ENCODE measurements around the gene HDGF. TPM values are rescaled to one million over a fixed set of nuclear protein-coding genes. Genes with fewer than 3 reads are reported as not detected.

HDGF gene
- total RNA-seq, 1 experiment from 2014 or later: 191 TPM

- H3K9ac ChIP-seq (ENCODE audit: low read length): peak overlapping the region; percentile 70
- H3K9me3 ChIP-seq (ENCODE audit: low read length): no peaks in the 10 kb centered on the region
- H3K27me3 ChIP-seq (ENCODE audit: low read length): no peaks in the 10 kb centered on the region
- no peaks in the 10 kb centered on the region for H3K9me2 ChIP-seq (replicated peaks; ENCODE audit: insufficient read depth, low read length)
- peak overlapping the region; percentile 71 for H3K4me3 ChIP-seq (ENCODE audit: low read length)
- DNase-seq: peak; percentile 60
- peak overlapping the region; percentile 98 for H3K4me2 ChIP-seq (ENCODE audit: low read depth, low read length, poor library complexity, severe bottlenecking)
- H3K27ac ChIP-seq (ENCODE audit: low read length): no peak overlapping the region
- H2AFZ ChIP-seq (ENCODE audit: low read length): peak overlapping the region; percentile 75; the same call in 1 of the 2 replicates
- peaks cover 17% of the 10 kb centered on the region for H3K4me1 ChIP-seq (ENCODE audit: low read length)
- H3K79me2 ChIP-seq (ENCODE audit: low read length): no peaks in the 10 kb centered on the region
- 0 out of 2 replicates have a peak, but pooled peaks cover 5% of the 10 kb centered on the region for H4K20me1 ChIP-seq (ENCODE audit: insufficient read depth, low read depth, low read length)
- no peaks in the 10 kb centered on the region for H3K36me3 ChIP-seq (ENCODE audit: insufficient read depth, low read length)
Measured at GRCh38 chr1:156706657-156707416, 44.6 kb downstream of the HDGF start.

GRCh38 chr1:156705918-156706656 lies 45.4 kb downstream of the HDGF start:
- Histone ChIP-seq H3K27me3 (ENCODE audit: low read length) (no peaks in the 10 kb centered on the region), H3K9me2 (replicated peaks; ENCODE audit: insufficient read depth, low read length) (no peaks in the 10 kb centered on the region), H3K4me1 (ENCODE audit: low read length) (peaks cover 17% of the 10 kb centered on the region), H3K4me2 (ENCODE audit: low read depth, low read length, poor library complexity, severe bottlenecking) (peak overlapping the region; percentile 98), H2AFZ (ENCODE audit: low read length) (peak overlapping the region; percentile 75; the same call in 1 of the 2 replicates), H4K20me1 (ENCODE audit: insufficient read depth, low read depth, low read length) (0 out of 2 replicates have a peak, but pooled peaks cover 5% of the 10 kb centered on the region), H3K4me3 (ENCODE audit: low read length) (peak overlapping the region; percentile 71), H3K9ac (ENCODE audit: low read length) (peak overlapping the region; percentile 70), H3K9me3 (ENCODE audit: low read length) (no peaks in the 10 kb centered on the region), H3K36me3 (ENCODE audit: insufficient read depth, low read length) (no peaks in the 10 kb centered on the region), H3K79me2 (ENCODE audit: low read length) (no peaks in the 10 kb centered on the region), H3K27ac (ENCODE audit: low read length) (no peak overlapping the region)
- peak; percentile 85 for DNase-seq

- Histone ChIP-seq H3K4me3 (ENCODE audit: low read length) (peak within 1 kb of the TSS; percentile 71), H3K9ac (ENCODE audit: low read length) (peak within 1 kb of the TSS; percentile 70), H3K9me2 (replicated peaks; ENCODE audit: insufficient read depth, low read length) (no peaks in the 10 kb centered on the region), H3K4me1 (ENCODE audit: low read length) (peaks cover 17% of the 10 kb centered on the region), H3K27me3 (ENCODE audit: low read length) (no peaks in the 10 kb centered on the region), H3K4me2 (ENCODE audit: low read depth, low read length, poor library complexity, severe bottlenecking) (peak within 1 kb of the TSS; percentile 98), H4K20me1 (ENCODE audit: insufficient read depth, low read depth, low read length) (0 out of 2 replicates have a peak, but pooled peaks cover 5% of the 10 kb centered on the region), H3K27ac (ENCODE audit: low read length) (no peak within 1 kb of the TSS), H3K36me3 (ENCODE audit: insufficient read depth, low read length) (no peaks in the 10 kb centered on the region), H3K9me3 (ENCODE audit: low read length) (no peaks in the 10 kb centered on the region), H3K79me2 (ENCODE audit: low read length) (no peaks in the 10 kb centered on the region), H2AFZ (ENCODE audit: low read length) (peak within 1 kb of the TSS; percentile 75; the same call in 1 of the 2 replicates)
- no peak for DNase-seq
Measured at GRCh38 chr1:156705321-156705917, 46.1 kb downstream of the HDGF start, which contains the start of gene CRABP2. Gene CRABP2 (minus strand): TSS chr1:156705583. CDS start chr1:156705446, 137 bp downstream.

GRCh38 chr1:156704930-156705320 lies 46.5 kb downstream of the HDGF start:
- no peaks in the 10 kb centered on the region for H3K79me2 ChIP-seq (ENCODE audit: low read length)
- H3K4me2 ChIP-seq (ENCODE audit: low read depth, low read length, poor library complexity, severe bottlenecking): no peak overlapping the region
- no peaks in the 10 kb centered on the region for H3K36me3 ChIP-seq (ENCODE audit: insufficient read depth, low read length)
- H3K9me3 ChIP-seq (ENCODE audit: low read length): no peaks in the 10 kb centered on the region
- H3K4me1 ChIP-seq (ENCODE audit: low read length): peaks cover 17% of the 10 kb centered on the region
- H3K9ac ChIP-seq (ENCODE audit: low read length): no peak overlapping the region
- H2AFZ ChIP-seq (ENCODE audit: low read length): no peak overlapping the region
- H3K27ac ChIP-seq (ENCODE audit: low read length): no peak overlapping the region
- H3K9me2 ChIP-seq (replicated peaks; ENCODE audit: insufficient read depth, low read length): no peaks in the 10 kb centered on the region
- 0 out of 2 replicates have a peak, but pooled peaks cover 5% of the 10 kb centered on the region for H4K20me1 ChIP-seq (ENCODE audit: insufficient read depth, low read depth, low read length)
- no peaks in the 10 kb centered on the region for H3K27me3 ChIP-seq (ENCODE audit: low read length)
- no peak for DNase-seq
- no peak overlapping the region for H3K4me3 ChIP-seq (ENCODE audit: low read length)

- peaks cover 17% of the 10 kb centered on the region for H3K4me1 ChIP-seq (ENCODE audit: low read length)
- H3K9me3 ChIP-seq (ENCODE audit: low read length): no peaks in the 10 kb centered on the region
- H3K36me3 ChIP-seq (ENCODE audit: insufficient read depth, low read length): no peaks in the 10 kb centered on the region
- 0 out of 2 replicates have a peak, but pooled peaks cover 5% of the 10 kb centered on the region for H4K20me1 ChIP-seq (ENCODE audit: insufficient read depth, low read depth, low read length)
- no peak overlapping the region for H3K27ac ChIP-seq (ENCODE audit: low read length)
- H3K4me2 ChIP-seq (ENCODE audit: low read depth, low read length, poor library complexity, severe bottlenecking): no peak overlapping the region
- no peaks in the 10 kb centered on the region for H3K9me2 ChIP-seq (replicated peaks; ENCODE audit: insufficient read depth, low read length)
- no peak overlapping the region for H3K9ac ChIP-seq (ENCODE audit: low read length)
- DNase-seq: no peak
- H3K79me2 ChIP-seq (ENCODE audit: low read length): no peaks in the 10 kb centered on the region
- no peak overlapping the region for H2AFZ ChIP-seq (ENCODE audit: low read length)
- H3K27me3 ChIP-seq (ENCODE audit: low read length): no peaks in the 10 kb centered on the region
- H3K4me3 ChIP-seq (ENCODE audit: low read length): no peak overlapping the region
Measured at GRCh38 chr1:156704166-156704711, 47.2 kb downstream of the HDGF start.

GRCh38 chr1:156703741-156704140 lies 47.7 kb downstream of the HDGF start:
- no peak overlapping the region for H3K27ac ChIP-seq (ENCODE audit: low read length)
- H3K4me3 ChIP-seq (ENCODE audit: low read length): no peak overlapping the region
- H3K27me3 ChIP-seq (ENCODE audit: low read length): no peaks in the 10 kb centered on the region
- no peaks in the 10 kb centered on the region for H3K9me3 ChIP-seq (ENCODE audit: low read length)
- no peak for DNase-seq
- no peak overlapping the region for H3K4me2 ChIP-seq (ENCODE audit: low read depth, low read length, poor library complexity, severe bottlenecking)
- H4K20me1 ChIP-seq (ENCODE audit: insufficient read depth, low read depth, low read length): 0 out of 2 replicates have a peak, but pooled peaks cover 5% of the 10 kb centered on the region
- H3K4me1 ChIP-seq (ENCODE audit: low read length): peaks cover 17% of the 10 kb centered on the region
- no peak overlapping the region for H3K9ac ChIP-seq (ENCODE audit: low read length)
- no peaks in the 10 kb centered on the region for H3K9me2 ChIP-seq (replicated peaks; ENCODE audit: insufficient read depth, low read length)
- no peak overlapping the region for H2AFZ ChIP-seq (ENCODE audit: low read length)
- H3K36me3 ChIP-seq (ENCODE audit: insufficient read depth, low read length): no peaks in the 10 kb centered on the region
- no peaks in the 10 kb centered on the region for H3K79me2 ChIP-seq (ENCODE audit: low read length)

GRCh38 chr1:156703336-156703735 lies 48.1 kb downstream of the HDGF start:
- H3K4me1 ChIP-seq (ENCODE audit: low read length): peaks cover 17% of the 10 kb centered on the region
- no peak for DNase-seq
- H3K4me3 ChIP-seq (ENCODE audit: low read length): no peak overlapping the region
- no peak overlapping the region for H3K9ac ChIP-seq (ENCODE audit: low read length)
- no peaks in the 10 kb centered on the region for H3K27me3 ChIP-seq (ENCODE audit: low read length)
- 0 out of 2 replicates have a peak, but pooled peaks cover 5% of the 10 kb centered on the region for H4K20me1 ChIP-seq (ENCODE audit: insufficient read depth, low read depth, low read length)
- H2AFZ ChIP-seq (ENCODE audit: low read length): no peak overlapping the region
- H3K79me2 ChIP-seq (ENCODE audit: low read length): no peaks in the 10 kb centered on the region
- H3K36me3 ChIP-seq (ENCODE audit: insufficient read depth, low read length): no peaks in the 10 kb centered on the region
- H3K4me2 ChIP-seq (ENCODE audit: low read depth, low read length, poor library complexity, severe bottlenecking): no peak overlapping the region
- no peak overlapping the region for H3K27ac ChIP-seq (ENCODE audit: low read length)
- H3K9me3 ChIP-seq (ENCODE audit: low read length): no peaks in the 10 kb centered on the region
- no peaks in the 10 kb centered on the region for H3K9me2 ChIP-seq (replicated peaks; ENCODE audit: insufficient read depth, low read length)

All from Karpas-422 (cell line).